ENCODE results near the gene UBL3. TPM values are rescaled to one million over a fixed set of nuclear protein-coding genes. Genes with fewer than 3 reads are reported as not detected.
A peak's percentile ranks its signal among the peaks of the same experiment; 100 is the strongest.

UBL3 gene
- total RNA-seq, 3 donors from 2014 or later = 40.4 to 58.1 (median 43.6) TPM

DNA sequence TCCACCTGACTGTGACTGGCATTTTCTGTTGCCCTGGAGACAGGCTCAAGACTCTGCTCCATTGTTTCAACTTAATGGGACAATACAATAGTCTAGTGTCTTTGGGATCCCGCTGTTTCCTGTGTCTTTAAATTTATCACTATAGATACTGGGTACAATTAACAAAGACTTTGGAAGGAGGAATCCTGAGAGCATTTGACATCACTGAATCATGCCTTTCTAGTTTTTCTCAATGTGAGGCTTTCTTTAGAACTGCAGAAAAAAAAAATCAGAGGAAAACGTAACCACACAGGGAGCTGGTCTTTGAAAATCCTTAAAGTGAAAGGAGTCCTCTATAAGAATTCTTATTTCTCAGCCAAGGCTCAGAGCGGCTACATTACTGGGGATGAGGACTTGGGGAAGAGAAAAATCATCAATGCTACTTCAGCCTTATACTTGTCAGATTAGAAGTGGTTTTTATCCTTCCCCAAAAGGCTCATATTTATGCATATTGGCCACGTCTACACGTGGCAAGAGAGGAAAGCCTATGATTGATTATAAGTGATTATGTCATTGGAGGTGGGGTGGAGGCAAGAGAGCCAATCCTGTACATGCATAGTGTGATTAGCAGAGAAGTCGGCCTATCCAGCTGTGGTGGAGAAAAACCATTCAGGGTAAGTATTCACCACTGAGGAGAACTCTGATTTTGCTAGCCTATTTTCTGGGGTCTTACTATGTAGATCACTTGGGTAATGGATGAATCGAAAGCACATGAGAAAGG is 34.4 kb upstream of the UBL3 start:
- intact Hi-C loops (cut with DNase I, micrococcal nuclease) = no loop called here

DNA sequence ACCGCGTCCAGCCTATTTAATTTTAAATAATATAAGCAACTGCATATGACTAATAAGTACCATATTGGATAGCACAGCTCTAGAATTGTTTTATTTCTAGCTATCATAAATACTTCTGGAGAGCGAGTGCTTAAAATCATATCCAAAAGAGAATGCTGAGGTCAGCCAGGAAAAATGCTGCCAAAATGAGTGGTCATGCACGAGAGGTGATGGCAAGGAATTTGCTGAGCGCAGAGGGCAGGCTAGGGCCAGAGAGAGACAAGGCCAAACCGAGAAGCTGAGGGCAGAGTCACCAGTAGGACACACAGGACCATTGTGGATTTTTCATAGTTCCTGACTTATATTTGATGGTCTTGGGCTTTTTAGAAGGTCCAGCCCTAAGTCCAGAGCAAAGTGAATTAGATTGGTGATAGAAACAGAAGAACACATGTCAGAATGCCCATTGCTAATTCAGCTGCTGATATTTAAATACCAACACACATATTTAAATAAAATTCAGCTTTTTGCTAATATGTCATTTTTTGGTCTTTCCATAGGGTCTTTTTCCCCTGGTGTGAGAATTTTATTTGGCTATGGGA is 33.6 kb upstream of the UBL3 start:
- no peak for DNase-seq
- TF ChIP-seq, protein P1, sequence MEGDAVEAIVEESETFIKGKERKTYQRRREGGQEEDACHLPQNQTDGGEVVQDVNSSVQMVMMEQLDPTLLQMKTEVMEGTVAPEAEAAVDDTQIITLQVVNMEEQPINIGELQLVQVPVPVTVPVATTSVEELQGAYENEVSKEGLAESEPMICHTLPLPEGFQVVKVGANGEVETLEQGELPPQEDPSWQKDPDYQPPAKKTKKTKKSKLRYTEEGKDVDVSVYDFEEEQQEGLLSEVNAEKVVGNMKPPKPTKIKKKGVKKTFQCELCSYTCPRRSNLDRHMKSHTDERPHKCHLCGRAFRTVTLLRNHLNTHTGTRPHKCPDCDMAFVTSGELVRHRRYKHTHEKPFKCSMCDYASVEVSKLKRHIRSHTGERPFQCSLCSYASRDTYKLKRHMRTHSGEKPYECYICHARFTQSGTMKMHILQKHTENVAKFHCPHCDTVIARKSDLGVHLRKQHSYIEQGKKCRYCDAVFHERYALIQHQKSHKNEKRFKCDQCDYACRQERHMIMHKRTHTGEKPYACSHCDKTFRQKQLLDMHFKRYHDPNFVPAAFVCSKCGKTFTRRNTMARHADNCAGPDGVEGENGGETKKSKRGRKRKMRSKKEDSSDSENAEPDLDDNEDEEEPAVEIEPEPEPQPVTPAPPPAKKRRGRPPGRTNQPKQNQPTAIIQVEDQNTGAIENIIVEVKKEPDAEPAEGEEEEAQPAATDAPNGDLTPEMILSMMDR (IDR thresholded peaks at IDR 0.05) = no peak
- no peaks in the 10 kb centered on the region for H3K4me1 ChIP-seq (ENCODE audit: low read depth)

More for the DNA sequence above, 34.4 kb upstream of the UBL3 start:
- TF ChIP-seq, protein P1 (IDR thresholded peaks at IDR 0.05) = no peak
- Histone ChIP-seq H3K4me3 (no peak overlapping the region), H3K4me1 (ENCODE audit: low read depth) (no peaks in the 10 kb centered on the region), H3K9me3 (no peaks in the 10 kb centered on the region), H3K36me3 (ENCODE audit: low read depth) (no peaks in the 10 kb centered on the region)
- ATAC-seq = no peak
- DNase-seq = no peak

DNA sequence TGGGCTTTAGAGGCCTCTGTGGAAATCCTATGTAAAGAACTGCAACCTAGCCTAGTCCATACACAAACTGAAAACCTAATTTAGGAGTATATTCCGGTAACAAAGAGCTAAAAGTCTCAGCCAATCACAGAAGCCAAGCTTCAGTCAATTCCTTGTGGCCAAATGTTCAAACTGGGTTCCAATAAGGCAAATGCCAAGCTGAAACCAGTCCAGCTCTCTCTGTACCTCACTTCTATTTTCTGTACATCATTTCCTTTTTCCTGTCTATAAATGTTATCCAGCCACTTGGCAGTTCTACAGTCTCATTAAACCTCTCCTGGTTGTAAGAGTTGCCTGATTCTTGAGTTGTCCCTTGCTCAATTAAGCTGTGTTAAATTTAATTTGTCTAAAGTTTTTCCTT is 31.7 kb upstream of the UBL3 start:
- H3K4me1 ChIP-seq (ENCODE audit: low read depth) = peaks cover 5% of the 10 kb centered on the region
- DNase-seq = no peak
- no peak overlapping the region for H3K4me3 ChIP-seq
- TF ChIP-seq, protein P1 (IDR thresholded peaks at IDR 0.05) = no peak
- no peaks in the 10 kb centered on the region for H3K9me3 ChIP-seq
- H3K36me3 ChIP-seq (ENCODE audit: low read depth) = no peaks in the 10 kb centered on the region
- peak; percentile 49 for ATAC-seq
- intact Hi-C loops (cut with DNase I, micrococcal nuclease) = no loop called here

More for the DNA sequence above, 33.6 kb upstream of the UBL3 start:
- intact Hi-C loops (cut with DNase I, micrococcal nuclease) = no loop called here
- ATAC-seq = no peak
- Histone ChIP-seq H3K36me3 (ENCODE audit: low read depth) (no peaks in the 10 kb centered on the region), H3K9me3 (no peaks in the 10 kb centered on the region), H3K4me3 (no peak overlapping the region)

DNA sequence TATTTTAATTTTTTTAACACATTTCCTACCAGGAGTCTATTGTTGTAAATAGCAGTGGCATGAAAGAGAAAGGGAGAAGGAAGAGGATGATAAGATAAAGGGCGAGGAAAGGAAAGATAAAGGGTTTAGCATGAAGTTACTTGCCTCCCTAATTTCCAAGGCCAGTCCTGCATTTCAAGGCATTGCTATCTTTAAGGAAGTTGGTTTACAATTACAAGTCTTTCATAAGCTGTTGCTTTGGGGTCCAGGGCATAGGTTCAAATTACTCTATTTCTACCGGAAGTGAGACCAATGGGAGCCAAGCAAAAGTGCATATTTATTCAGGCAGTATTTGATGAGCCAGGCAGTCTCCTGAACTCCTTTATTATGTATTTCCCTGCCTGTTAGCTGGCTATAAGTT is 27.7 kb upstream of the UBL3 start:
- ATAC-seq (peak; percentile 20), DNase-seq (no peak)
- no peak overlapping the region for H3K4me3 ChIP-seq
- H3K4me1 ChIP-seq (ENCODE audit: low read depth) = peaks cover 5% of the 10 kb centered on the region
- TF ChIP-seq, protein P1 (IDR thresholded peaks at IDR 0.05) = no peak
- H3K36me3 ChIP-seq (ENCODE audit: low read depth) = no peaks in the 10 kb centered on the region
- intact Hi-C loops (cut with DNase I, micrococcal nuclease) = no loop called here
- H3K9me3 ChIP-seq = no peaks in the 10 kb centered on the region

DNA sequence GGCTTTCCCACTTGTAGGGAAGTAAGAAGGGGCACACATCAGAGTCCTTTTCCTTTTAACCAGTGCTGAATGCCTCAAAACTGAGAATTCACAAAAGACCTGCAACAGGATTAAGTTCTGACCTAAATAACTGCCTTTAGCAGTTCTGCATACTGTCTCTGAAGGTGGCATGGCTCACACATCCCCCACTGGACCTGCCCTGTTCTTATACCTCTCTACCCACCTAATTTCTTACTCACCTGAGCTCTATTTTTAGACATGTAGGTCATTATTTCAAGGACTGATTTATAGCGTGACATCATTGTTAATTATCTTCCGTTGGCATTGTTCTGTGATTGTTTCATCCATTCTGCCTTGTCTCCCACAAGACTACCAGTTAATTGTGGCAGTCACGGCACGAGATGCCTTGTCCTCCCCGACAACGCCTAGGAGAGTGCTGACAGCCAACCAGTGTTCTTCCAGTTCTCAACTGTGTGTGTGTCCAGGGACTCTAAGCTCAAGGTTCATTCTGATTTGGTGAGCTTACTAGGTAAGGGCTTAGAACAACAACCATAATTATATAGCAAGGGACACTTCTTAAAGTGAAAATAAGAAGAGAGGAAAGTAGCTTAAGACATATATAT is 27.1 kb upstream of the UBL3 start:
- H3K9me3 ChIP-seq = no peaks in the 10 kb centered on the region
- intact Hi-C loops (cut with DNase I, micrococcal nuclease) = no loop called here
- peak; percentile 96 for ATAC-seq
- TF ChIP-seq, protein P1 (IDR thresholded peaks at IDR 0.05) = no peak
- H3K36me3 ChIP-seq (ENCODE audit: low read depth) = no peaks in the 10 kb centered on the region
- peaks cover 5% of the 10 kb centered on the region for H3K4me1 ChIP-seq (ENCODE audit: low read depth)
- H3K4me3 ChIP-seq = no peak overlapping the region
- DNase-seq = peak in 2 of 3 donors; percentile 57 to 64

Measured in mucosa of descending colon (tissue), 3 donors.